Activated naive CD4-positive, alpha-beta T cell treated with anti-CD3 and anti-CD28 coated beads, Interleukin-2, amount 50 U/mL, for 72 hours (primary cell): ENCODE data around the gene KRTAP5-5. TPM values are rescaled to one million over a fixed set of nuclear protein-coding genes. Genes with fewer than 3 reads are reported as not detected.
"Not testable (repeated sequence)": the region's sequence is repeated elsewhere in the genome, so short reads cannot be mapped to it uniquely, and the experiment has no call there.

Source experiments
- ATAC-seq, 2 donors: fragments of 150-1000 bp; cut with Tn5 transposase; 2 replicates each; pipeline ENCODE4 v1.10.0; 2021; ENCODE audit warnings: mild to moderate bottlenecking in 2 of 2, moderate library complexity in 2 of 2
- DNase-seq, 2 donors: peaks; one replicate each; pipeline ENCODE4 v3.0.0; 2021 to 2022; ENCODE audit warnings: low spot score in 2 of 2
- H3K27ac Mint-ChIP-seq, 2 donors: one replicate each; pipeline ENCODE4 v1.8.0; 2022; ENCODE audit warnings: mild to moderate bottlenecking in 2 of 2, mixed read lengths in 2 of 2
- H3K36me3 Mint-ChIP-seq, 2 donors: one replicate each; pipeline ENCODE4 v1.8.0; 2022; ENCODE audit warnings: mixed read lengths in 2 of 2
- H3K9me3 Mint-ChIP-seq, 2 donors: one replicate each; pipeline ENCODE4 v1.8.0; 2022; ENCODE audit warnings: mixed read lengths in 2 of 2
- total RNA-seq, 2 donors: library from RNA; stranded (reverse); gene quantifications; one replicate each; pipeline ENCODE4 v1.2.3, GENCODE V29; 2022

Gene KRTAP5-5
- total RNA-seq, 2 donors from 2014 or later = not detected

DNA sequence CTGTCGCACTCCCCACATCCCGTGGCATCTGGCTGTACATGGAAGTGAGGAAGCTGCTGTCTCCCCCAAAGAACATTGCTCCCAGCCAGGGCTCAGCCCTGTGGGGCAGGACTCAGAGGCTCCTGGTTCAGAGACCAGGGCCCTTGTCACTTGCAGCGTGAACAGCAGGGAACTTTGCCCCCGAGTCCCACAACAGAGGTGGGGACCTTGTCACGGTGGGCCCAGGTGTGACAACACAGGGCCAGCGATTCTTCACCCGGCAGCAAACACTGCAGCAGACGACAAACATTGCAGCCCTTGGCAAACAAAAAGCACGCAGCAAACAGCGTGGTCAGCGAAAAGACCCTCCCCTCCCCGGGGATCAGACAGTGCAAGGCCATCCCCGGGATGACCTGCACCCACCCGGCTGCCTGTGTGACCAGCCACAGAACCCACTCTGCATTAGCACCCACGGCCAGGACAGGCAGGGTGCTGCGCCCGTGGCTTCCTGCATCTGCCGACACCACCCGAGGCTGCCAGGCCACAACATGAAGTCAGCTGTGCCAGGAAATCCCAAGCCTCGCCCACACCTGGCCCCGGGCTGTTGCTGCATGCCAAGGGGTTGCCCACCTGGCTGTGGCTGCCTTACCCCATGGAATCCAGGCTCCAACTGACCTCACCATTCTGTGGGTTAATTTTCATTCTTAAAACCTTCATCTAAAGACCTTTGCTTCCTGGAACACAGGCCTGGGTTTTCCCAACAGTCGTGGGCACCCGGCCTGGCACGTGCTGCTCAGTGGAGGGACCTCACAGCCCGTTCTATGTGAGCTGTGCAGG, 32.1 kb downstream of the KRTAP5-5 start:
- ATAC-seq, H3K36me3 Mint-ChIP-seq, H3K9me3 Mint-ChIP-seq, H3K27ac Mint-ChIP-seq: not testable (repeated sequence)
- DNase-seq = peak in 1 of 2 donors; percentile 47

DNA sequence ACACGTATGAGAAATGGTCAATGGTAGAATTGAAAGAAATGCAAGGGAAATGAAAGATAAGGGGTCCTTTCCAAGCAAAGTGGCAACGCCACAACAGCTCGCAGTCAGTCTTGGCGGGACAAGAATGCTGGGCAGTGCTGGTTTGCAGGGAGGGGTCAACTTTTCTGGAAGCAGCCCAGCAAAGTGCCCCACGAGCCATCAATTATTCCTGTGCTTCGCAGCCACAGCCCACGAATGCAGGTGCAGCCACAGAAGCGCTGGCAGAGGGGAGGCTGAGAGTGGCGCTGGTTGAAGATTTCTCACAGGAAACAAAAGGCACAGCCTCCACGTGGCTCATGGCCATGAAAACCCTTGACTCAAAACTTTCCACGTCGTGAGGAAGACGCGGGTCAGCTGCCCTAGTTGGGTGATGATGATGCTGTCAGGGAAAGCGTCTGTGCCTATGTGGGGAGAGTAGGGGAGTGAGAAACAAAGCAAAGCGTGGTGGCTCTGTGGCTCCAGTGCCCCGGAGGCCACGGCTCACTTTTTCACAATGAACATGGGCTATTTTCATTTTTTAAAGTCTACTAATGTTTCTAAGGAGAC, 33.2 kb downstream of the KRTAP5-5 start:
- DNase-seq = peak in 1 of 2 donors; percentile 41
- ATAC-seq = peak in 1 of 2 donors; percentile 66

DNA sequence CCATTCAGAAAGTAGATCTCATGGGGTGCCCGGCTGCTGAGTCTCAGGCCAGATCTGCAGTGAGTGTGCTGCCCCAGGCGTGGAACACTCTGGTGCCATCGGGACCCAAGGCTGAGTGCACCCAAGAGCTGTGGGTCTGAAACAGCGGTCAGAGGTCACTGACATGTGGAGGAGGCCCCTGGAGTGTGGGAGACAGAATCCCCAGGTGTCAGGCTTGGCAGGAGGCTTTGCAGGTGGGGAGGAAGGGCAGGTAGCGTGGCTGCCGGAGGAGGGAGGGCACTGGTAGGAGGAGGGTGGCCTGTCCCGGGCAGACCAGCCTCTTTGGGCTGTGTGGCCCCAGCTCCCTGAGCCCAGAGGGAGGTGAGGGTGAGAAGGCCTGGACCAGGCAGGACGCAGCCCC, 35.7 kb downstream of the KRTAP5-5 start:
- no peak overlapping the region for H3K27ac Mint-ChIP-seq
- no peaks in the 10 kb centered on the region for H3K9me3 Mint-ChIP-seq
- H3K36me3 Mint-ChIP-seq = no peaks in the 10 kb centered on the region
- DNase-seq = no peak
- no peak for ATAC-seq

More for the DNA sequence above, 33.2 kb downstream of the KRTAP5-5 start:
- not testable (repeated sequence) for H3K9me3 Mint-ChIP-seq, H3K27ac Mint-ChIP-seq, H3K36me3 Mint-ChIP-seq

DNA sequence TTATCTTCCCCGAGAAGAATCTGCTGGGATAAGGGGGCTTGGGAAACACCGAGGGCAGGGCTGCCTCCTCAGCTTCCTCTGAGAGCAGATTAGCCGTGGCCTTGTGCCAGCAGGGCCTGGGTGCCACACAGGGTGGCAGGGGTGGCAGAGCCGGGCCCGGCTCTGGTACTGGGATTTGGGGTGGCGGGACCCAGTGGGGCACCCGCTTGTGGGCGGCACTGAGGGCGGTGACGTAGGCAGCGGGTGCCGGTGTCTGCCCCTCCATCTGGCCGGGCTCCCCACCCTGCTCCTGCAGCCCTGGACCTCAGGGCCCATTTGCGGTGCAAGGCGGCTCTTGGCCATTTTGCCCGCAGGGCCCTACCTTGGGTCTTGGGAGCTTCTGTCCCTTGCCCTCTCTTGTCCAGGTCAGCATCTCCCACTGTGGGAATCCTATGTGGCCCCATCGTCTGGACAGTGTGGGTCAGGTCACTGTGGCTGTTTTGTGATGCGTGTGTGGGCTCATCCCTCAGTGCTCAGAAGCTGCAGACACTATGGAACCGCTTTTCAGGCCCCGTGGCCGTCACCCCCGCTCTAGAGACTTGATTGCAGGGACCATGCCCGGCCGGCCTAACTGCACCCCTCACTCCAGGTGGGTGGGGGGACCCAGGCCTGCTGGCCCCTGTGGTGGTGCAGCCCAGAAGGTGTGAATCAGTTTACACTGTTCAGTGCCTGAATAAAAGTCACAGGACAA, 37.7 kb downstream of the KRTAP5-5 start:
- Mint-ChIP-seq H3K36me3 (no peaks in the 10 kb centered on the region), H3K9me3 (no peaks in the 10 kb centered on the region), H3K27ac (no peak overlapping the region)
- peak in 1 of 2 donors; percentile 30 for DNase-seq
- ATAC-seq = no peak

DNA sequence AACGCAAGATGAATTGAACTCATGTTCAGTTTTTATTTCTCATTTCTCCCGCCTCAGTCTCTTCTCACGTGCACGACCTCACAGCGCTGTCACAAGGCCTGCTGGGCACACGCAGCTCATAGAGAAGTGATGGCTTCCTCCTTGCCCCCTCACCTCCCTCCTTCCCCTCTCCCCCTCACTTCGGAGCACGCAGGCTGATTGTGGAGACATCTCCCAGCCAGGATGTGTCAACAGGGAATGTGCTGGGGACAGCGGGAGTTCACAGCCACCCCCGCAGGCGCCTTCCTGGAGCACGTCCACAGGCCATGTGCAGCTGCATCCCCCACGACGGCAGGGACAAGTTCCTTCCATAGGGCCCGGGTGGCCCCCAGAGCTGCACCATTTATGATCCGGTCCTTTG, 38.3 kb downstream of the KRTAP5-5 start:
- DNase-seq = no peak
- no peaks in the 10 kb centered on the region for H3K36me3 Mint-ChIP-seq
- H3K9me3 Mint-ChIP-seq = no peaks in the 10 kb centered on the region
- no peak overlapping the region for H3K27ac Mint-ChIP-seq
- no peak for ATAC-seq

DNA sequence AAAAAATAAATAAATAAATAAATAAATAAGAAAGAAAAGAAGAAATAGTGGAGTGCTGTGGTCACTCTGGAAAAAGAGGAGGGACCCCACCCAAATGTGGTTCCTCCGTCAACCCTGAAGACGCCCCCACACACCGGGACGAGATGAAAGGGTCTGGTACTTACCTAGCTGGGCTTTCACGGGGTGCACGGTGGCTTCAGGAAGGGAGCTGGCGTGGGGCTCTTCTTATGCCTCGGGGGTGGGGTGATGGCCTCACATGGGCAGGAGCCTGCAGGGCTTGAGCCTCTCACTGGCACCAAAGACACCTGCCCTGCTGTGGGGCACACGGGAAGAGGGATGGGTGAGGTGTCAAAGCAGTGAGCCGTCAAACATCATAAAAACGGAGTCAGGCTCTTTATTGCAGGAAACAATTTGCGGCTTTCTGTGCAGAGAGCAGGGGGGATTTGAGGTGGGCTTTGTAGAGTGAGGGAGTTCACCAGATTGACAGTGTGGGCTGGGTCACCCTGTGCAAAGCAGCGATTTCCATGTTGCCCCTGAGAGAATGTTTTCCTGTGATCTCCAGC, 39.4 kb downstream of the KRTAP5-5 start:
- Mint-ChIP-seq H3K27ac (no peak overlapping the region), H3K36me3 (no peaks in the 10 kb centered on the region), H3K9me3 (no peaks in the 10 kb centered on the region)
- ATAC-seq = no peak
- no peak for DNase-seq

DNA sequence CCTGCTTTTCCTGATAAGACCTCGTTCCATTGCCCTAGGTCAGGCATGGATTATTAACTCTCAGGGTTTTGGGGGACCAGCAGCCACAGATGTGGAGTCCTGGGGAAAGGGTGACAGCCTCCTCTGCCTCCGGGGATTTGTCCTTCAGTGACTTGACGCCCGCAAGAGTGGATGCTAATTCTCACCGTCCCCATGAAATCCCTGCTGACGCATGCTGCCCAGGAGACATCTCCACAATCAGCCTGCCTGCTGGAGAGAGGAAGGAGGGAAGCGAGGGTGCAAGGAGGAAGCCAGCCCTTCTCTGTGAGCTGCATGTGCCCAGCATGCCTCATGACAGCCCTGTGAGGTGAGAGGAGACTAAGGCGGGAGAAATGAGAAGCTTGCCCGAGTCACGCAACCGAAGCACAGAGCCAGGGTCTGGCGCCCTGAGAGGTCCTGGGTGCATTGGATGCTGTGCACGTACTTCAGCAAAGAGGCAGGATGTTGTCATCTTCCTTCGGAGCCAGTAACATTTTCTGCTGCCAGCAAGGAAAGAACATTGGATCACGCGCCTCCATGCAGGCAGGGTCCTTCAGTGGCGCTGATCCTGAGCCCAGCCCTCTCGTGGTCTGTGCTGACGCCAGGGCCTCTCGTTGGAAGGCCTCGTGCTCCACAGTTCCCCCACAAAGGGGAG, 40.1 kb downstream of the KRTAP5-5 start:
- Mint-ChIP-seq H3K27ac (no peak overlapping the region), H3K36me3 (no peaks in the 10 kb centered on the region), H3K9me3 (no peaks in the 10 kb centered on the region)
- no peak for ATAC-seq
- peak in 1 of 2 donors; percentile 31 for DNase-seq

DNA sequence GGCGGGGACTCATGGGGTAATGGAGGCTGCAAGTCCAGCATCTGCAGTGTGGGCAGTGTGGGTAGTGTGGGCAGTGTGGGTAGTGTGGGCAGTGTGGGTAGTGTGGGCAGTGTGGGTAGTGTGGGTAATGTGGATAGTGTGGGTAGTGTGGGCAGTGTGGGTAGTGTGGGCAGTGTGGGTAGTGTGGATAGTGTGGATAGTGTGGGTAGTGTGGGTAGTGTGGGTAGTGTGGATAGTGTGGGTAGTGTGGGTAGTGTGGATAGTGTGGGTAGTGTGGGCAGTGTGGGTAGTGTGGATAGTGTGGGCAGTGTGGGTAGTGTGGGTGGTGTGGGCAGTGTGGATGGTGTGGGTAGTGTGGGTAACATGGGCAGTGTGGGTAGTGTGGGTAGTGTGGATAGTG, 40.9 kb downstream of the KRTAP5-5 start:
- H3K36me3 Mint-ChIP-seq, DNase-seq, ATAC-seq, H3K27ac Mint-ChIP-seq, H3K9me3 Mint-ChIP-seq: not testable (repeated sequence)

DNA sequence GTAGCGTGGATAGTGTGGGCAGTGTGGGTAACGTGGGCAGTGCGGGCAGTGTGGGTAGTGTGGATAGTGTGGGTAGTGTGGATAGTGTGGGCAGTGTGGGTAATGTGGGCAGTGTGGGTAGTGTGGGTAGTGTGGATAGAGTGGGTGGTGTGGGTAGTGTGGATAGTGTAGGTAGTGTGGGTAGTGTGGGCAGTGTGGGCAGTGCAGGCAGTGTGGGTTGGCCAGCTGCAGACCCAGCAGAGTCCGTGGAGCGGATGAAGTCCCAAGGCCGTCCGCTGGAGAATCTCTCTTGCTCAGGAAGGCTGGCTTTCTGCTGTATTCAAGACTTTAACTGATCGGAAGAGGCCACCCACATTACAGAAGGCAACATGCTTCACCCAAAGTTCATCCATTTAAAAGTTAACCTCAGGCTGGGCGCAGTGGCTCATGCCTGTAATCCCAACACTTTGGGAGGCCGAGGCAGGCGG, 41.4 kb downstream of the KRTAP5-5 start:
- DNase-seq (no peak), ATAC-seq (no peak)
- no peaks in the 10 kb centered on the region for H3K36me3 Mint-ChIP-seq
- H3K9me3 Mint-ChIP-seq = no peaks in the 10 kb centered on the region
- no peak overlapping the region for H3K27ac Mint-ChIP-seq

DNA sequence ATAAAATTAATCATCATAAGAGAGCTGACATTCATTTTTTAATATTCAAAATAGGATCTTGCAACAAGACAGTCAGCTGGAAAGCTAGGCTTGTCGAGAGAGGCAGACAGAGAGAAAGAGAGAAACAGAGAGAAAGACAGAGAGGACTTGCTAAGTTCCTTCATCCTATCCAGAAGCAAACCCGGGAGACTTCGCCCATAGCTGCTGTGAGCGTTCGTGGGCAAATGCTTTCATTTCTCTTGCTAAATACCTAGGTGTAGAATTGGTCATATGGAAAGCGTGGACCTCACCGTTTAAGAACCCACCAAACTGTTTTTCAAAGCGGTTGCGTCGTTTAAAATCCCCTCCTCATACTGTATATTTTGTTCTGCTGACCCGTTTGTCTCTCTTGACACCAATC, 42.1 kb downstream of the KRTAP5-5 start:
- DNase-seq = no peak
- no peak for ATAC-seq
- H3K36me3 Mint-ChIP-seq = no peaks in the 10 kb centered on the region
- H3K9me3 Mint-ChIP-seq = no peaks in the 10 kb centered on the region
- no peak overlapping the region for H3K27ac Mint-ChIP-seq

DNA sequence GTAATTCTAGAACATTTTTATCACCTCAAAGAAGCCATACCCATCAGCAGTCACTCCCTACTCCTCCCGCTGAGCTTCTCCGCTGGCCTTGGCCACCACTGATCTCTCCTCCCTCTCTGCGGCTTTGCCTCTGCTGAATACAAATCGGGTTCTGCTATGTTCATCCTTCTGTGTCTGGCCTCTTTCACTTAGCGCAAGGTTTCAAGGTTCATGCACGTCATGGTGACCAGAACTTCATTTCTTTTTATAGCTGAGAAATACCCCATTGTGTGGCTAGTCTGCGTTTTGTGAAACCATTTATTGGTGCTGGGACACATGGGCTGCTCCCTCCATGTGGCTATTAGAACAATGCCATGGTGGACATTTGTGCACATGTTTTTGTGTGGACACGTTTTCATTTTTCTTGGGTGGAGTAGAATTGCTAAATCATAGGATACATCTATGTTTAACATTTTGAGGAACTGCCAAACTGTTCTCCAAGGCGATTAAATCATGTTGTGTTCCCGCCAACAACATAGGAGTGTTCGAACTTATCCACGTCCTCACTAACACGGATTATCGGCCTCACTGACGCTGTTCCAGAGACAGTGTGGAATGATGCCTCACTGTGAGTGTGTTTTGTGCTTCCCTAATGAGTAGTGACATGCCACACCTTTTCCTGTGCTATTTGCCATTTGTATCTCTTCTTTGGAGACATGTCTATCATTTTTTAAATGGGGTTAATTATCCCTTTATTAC, 43.2 kb downstream of the KRTAP5-5 start:
- Mint-ChIP-seq H3K36me3 (no peaks in the 10 kb centered on the region), H3K9me3 (no peaks in the 10 kb centered on the region)
- DNase-seq = no peak

DNA sequence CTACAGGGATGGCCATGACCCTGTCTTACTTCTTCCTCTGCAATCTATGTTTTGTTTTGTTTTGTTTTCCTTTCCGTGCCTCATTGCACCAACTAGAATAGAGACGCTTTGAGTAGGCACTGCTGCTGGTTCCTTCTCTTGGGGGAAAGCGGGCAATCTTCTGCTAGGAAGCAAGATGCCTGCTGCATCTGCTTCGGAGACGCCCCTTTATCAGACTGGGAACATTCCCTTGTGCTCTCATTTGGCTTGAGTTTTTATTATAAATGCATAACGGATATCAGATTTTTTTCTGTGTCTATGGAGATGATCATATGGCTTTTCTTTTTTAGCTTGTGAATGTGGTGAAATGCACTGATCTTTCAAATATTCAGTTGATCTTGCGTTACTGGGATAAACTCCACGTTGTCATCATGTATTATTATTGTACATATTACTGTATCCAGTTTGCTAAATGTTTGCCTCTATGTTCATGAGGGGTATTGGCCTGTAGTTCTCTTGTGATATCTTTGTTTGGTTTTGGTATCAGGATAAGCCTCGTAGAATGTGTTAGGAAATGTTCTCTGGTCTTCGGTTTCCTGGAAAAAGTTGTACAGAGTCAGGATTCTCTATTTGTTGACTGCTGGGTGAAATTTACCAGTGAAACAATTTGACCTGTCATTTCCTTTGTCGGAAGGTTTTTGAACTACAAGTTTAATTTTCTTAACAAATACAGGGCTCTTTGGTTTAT, 44.0 kb downstream of the KRTAP5-5 start:
- ATAC-seq (no peak), DNase-seq (no peak)
- H3K9me3 Mint-ChIP-seq = no peaks in the 10 kb centered on the region
- H3K36me3 Mint-ChIP-seq = no peaks in the 10 kb centered on the region
- no peak overlapping the region for H3K27ac Mint-ChIP-seq

More for the DNA sequence above, 43.2 kb downstream of the KRTAP5-5 start:
- H3K27ac Mint-ChIP-seq = no peak overlapping the region
- ATAC-seq = no peak

DNA sequence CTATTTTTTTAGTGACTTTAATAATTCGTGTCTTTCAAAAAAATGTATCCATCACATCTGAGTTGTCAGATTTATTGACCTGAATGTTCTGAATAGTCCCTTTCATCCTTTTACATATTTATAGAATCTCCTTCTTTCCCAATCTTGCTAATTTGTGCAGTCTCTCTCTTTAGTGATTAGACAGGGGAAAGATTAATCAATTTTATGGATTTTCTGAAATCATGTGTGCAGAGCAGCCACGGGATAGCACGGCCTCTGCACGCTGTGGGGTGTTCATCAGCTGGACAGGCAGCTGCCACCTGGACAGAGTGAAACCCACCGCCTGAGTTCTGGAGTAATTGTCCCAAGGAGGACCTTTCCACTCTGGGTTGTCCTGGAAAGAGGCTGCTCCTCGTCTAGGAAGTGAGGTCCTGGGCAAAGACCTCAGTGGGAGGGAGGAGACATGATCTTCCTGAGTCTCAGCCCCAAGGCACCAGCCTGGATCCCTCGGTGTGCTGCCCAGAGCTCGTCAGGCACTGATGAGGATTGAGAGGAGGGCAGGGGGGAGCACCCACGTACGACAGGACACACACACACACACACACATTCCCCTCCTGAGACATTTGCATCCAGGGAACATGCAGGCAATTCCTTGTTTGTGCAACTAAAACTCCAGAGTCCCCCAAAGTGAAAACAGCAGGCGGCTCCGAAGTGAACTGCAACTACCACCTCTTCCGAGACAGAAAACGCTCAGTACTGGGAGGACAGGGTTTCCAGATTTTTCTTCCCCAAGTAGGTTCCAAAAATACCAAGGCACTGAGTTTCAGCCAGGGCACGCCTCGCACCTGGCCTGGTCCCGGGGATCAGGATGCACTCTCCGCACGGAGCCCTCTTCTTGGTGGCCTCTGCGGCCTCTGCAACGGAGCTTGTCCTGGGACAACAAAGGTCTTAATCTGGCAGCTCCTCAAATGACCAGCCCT, 44.9 kb downstream of the KRTAP5-5 start:
- Mint-ChIP-seq H3K9me3 (no peaks in the 10 kb centered on the region), H3K36me3 (no peaks in the 10 kb centered on the region), H3K27ac (no peak overlapping the region)
- ATAC-seq = no peak
- peak in 1 of 2 donors; percentile 28 for DNase-seq

DNA sequence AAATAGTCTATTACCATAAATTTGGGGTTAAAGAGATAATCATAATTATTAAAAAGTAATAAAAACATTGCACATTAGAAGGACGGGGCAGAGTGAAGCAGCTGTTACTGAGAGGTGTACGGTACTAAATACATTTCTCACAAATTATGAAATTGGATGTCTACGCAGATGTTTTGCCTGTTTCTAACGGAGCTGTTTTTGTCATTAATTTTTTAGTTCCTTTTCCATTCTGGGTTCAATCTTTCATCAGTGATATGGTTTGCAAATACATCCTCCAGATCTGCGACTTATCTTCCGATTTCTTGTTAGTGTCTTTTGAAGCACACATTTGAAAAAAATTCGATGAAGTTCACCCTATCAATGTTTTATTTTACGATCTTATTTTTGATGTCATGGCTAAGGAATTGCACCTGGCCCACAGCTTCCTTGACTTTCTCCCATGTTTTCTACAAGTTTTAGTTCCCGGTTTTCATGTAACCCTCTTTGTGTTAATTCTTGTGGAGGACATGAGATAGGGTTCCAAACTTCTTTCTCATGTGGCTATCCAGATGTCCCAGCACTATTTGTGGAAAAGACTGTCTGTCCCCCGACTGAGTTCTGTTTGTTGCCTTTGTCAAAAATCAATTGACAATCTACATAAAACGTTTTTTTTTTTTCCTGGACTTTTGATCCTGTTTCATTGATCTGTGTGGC, 46.1 kb downstream of the KRTAP5-5 start:
- no peak for ATAC-seq
- Mint-ChIP-seq H3K27ac (no peak overlapping the region), H3K9me3 (no peaks in the 10 kb centered on the region), H3K36me3 (no peaks in the 10 kb centered on the region)
- DNase-seq = no peak
